ENCODE data around the gene PRKD3. TPM values are rescaled to one million over a fixed set of nuclear protein-coding genes. Genes with fewer than 3 reads are reported as not detected.

The PRKD3 gene
- total and polyA plus RNA-seq, 2 donors (not counting 1 experiment from before 2014, with no cell fraction given) = 28.9 to 82.2 TPM

GRCh38 chr2:37344453-37345361, 20.1 kb upstream of the PRKD3 start, which contains the start of gene QPCT:
Gene QPCT (plus strand): TSS chr2:37344630. CDS start chr2:37344732, 102 bp downstream.
- DNase-seq (peak; percentile 79), ATAC-seq (ENCODE audit: low read depth) (peak; percentile 78)
- peak within 1 kb of the TSS; percentile 77 for H3K9ac ChIP-seq (ENCODE audit: low read length)
- Mint-ChIP-seq H3K27ac (peak within 1 kb of the TSS; percentile 80), H3K27me3 (peaks cover 5% of the 10 kb centered on the region), H3K4me1 (peaks cover 30% of the 10 kb centered on the region), H3K4me3 (peak within 1 kb of the TSS; percentile 91), H3K9me3 (ENCODE audit: insufficient read depth) (no peaks in the 10 kb centered on the region)
- peak within 1 kb of the TSS; percentile 50 to 79 (median 66) for H3K4me3 ChIP-seq (ENCODE audit: control extremely low read depth in 1 of 5, extremely low read depth in 1 of 5, insufficient read depth in 1 of 5, low read depth in 2 of 5, low read length in 4 of 5)
- peaks cover 0 to 4% (median 2%) of the 10 kb centered on the region in 4 experiments for H3K27me3 ChIP-seq (replicated peaks in 1 of 4; ENCODE audit: control extremely low read depth in 1 of 4, control insufficient read depth in 3 of 4, insufficient read depth in 4 of 4, low read length in 3 of 4)
- H3K4me2 ChIP-seq (replicated peaks; ENCODE audit: low read depth, low read length, poor library complexity, severe bottlenecking) = peak within 1 kb of the TSS; percentile 97
- H3K79me2 ChIP-seq (ENCODE audit: control insufficient read depth, insufficient read depth, low read length) = no peaks in the 10 kb centered on the region
- peak within 1 kb of the TSS; percentile 80 for H2AFZ ChIP-seq (ENCODE audit: insufficient read depth, low read depth, low read length, poor library complexity, severe bottlenecking)
- CTCF ChIA-PET = interaction anchor here (0.9 to 1.1 kb wide), 2 partner anchors 41 to 488 kb away, joined by 3 to 4 read pairs; no protein-coding TSS in a partner anchor
- POLR2A ChIA-PET = interaction anchor here (0.6 to 1.0 kb wide), 3 partner anchors 8 to 52 kb away, joined by 3 to 4 read pairs (median 3); partner anchors contain the start of gene PRKD3
- peak within 1 kb of the TSS in 1 of 2 donors; percentile 58 for H3K27ac ChIP-seq (ENCODE audit: low read length in 2 of 2)
- H3K4me1 ChIP-seq (ENCODE audit: control insufficient read depth in 2 of 2, insufficient read depth in 2 of 2, low read length in 2 of 2) = peaks cover 23 to 25% of the 10 kb centered on the region in 2 donors
- no peaks in the 10 kb centered on the region for H3K9me3 ChIP-seq (ENCODE audit: control extremely low read depth in 1 of 3, control insufficient read depth in 2 of 3, insufficient read depth in 1 of 3, low read length in 2 of 3)
- intact Hi-C loops (cut with micrococcal nuclease) = loop anchor here (2.0 to 5.0 kb wide), 2 partner anchors 18 to 33 kb away; no protein-coding TSS in a partner anchor
- WGBS (ENCODE audit: insufficient coverage) = 4% methylated on average over 71 of the region's 73 CpGs
- H3K36me3 ChIP-seq (replicated peaks in 1 of 2; ENCODE audit: control extremely low read depth in 1 of 2, control insufficient read depth in 1 of 2, extremely low read depth in 1 of 2, insufficient read depth in 2 of 2, low read length in 1 of 2) = no peaks in the 10 kb centered on the region
- TF ChIP-seq CTCF (IDR thresholded peaks at IDR 0.05) (peak; percentile 27), EZH2 (IDR thresholded peaks at IDR 0.05; ENCODE audit: borderline replicate concordance, insufficient read depth, low read depth, low read length, poor library complexity, severe bottlenecking) (no peak)
- H4K20me1 ChIP-seq (ENCODE audit: control insufficient read depth, insufficient read depth, low read length, poor library complexity, severe bottlenecking) = no peaks in the 10 kb centered on the region

All from B cell (primary cell).